GM21786 (cell line): ENCODE results near the gene LETM1.

ENCODE experiments used
- ATAC-seq: cut with Tn5 transposase; IDR thresholded peaks from one replicate; pipeline ENCODE4 v1.9.1; 2021; ENCODE audit not compliant: unreplicated experiment

The LETM1 gene

GRCh38 chr4:1830234-1830633, 25.7 kb downstream of the LETM1 start:
- ATAC-seq: no peak

DNA sequence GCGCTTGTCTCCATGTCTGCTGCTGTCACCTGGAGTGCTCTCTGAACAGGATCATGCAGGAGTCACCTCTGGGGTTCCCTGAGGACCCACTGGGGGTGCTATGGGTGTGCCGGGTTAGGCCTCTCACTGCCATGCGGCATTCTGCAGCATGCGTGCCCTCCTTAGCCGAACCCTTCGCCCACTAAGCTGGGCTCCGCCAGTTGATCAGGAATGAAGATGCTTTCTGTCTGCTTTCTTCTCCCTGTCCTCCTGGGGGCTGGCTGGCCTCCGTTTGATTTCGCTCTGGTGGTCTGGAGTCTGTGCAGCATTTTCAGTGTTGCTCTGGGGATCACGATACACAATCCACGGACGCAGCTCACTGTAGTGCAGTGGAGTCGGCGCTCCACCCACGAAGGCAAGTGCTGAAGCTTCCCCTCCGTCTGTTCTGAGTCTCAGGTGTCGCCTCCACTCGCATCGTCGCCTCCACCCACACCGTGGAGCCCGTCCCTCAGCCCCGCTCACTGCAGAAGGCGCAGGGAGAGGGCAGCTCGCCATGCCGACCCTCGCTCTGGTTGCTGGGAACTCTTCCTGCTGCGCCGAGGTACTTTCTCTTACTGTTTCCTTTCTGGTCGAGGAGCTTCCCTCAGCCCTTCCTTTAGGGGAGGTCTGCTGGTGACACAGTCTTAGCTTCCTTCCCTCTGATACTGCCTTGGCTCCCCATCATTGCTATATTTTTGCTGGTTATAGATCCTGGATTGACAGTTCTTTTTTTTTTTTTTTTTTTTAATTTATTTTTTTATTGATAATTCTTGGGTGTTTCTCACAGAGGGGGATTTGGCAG, 29.2 kb downstream of the LETM1 start:
- ATAC-seq: no peak

DNA sequence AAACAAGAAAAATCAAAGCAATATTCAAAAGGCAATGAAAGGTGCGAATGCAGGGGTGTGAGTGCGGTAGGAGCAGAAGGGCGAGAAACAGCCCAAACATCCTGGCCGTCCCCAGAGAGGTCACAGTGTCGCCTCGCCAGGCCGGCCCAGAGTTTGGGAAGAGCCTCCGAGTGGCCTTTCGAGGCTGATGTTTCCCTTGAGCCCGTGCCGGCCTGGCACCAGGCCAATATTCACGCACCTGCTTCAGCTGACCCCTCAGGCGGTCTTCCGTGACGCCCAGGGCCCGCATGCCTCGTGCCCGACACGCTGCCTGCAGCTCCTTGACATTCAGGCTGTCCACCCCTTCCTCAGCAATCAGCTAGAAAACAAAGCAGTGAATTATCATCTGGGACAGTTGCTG, 30.6 kb downstream of the LETM1 start:
- ATAC-seq: no peak

- no peak for ATAC-seq
These were observed 31.2 kb downstream of the LETM1 start for GRCh38 chr4:1824746-1825145.

- no peak for ATAC-seq
These were observed 32.4 kb downstream of the LETM1 start for GRCh38 chr4:1823545-1823932.

- ATAC-seq: no peak
These were observed 33.1 kb downstream of the LETM1 start for GRCh38 chr4:1822568-1823544.

DNA sequence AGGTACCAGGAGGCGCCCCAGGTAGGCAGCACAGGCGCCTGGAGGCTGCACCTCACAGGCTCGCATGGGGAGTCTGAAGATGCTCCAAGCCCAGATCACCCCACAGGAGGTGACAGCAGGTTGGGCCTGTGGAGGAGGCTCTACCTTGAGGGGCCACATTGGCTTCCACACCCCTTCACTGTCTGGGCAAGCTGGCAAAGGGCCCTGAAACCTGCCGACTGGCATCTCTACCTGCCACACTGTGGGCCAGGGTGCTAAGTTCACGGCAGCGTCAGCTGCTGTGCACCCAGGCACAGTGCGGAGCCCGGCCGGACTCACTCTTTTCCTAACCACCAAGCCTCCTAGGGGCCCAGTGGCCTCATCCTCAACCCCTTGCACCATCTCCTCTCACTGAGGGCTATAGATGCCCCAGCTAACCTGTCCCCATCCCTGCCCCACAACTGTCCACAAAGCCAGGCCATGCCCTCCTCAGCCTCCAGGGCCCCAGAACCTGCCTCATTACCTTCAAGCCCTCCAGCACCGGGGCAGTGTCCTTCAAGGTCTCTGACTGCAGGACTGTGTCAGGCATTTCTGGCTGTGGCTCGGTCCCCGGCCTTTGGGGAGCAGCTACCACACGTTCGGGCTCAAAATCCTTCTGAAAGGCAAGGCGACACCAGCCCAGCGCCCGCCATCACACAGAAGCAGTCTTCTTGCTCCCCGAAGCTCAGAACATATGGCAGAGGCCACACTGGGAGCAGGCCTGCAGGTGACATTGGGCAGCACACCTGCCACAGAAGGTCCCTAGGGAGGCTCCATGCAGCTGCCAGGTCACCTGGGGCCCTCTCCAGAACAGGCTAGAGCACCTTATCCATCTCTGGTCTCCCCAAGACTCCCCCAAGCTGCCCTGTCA, 34.0 kb downstream of the LETM1 start:
- no peak for ATAC-seq

DNA sequence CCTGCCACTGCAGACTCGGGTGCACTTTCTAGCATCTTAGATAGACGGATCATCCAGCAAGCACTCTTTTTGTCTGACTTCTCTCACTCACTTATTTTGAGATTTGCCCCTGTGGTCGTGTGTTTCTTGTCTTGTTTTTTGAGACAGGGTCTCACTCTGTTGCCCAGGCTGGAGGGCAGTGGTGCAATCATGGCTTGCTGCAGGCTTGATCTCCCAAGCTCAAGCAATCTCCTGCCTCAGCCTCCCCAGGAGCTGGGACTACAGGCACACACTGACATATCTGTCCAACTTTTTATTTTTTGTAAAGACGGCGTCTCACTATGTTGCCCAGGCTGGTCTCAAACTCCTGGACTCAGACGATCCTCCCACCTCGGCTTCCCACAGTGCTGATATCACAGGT, 36.1 kb downstream of the LETM1 start:
- ATAC-seq: no peak

DNA sequence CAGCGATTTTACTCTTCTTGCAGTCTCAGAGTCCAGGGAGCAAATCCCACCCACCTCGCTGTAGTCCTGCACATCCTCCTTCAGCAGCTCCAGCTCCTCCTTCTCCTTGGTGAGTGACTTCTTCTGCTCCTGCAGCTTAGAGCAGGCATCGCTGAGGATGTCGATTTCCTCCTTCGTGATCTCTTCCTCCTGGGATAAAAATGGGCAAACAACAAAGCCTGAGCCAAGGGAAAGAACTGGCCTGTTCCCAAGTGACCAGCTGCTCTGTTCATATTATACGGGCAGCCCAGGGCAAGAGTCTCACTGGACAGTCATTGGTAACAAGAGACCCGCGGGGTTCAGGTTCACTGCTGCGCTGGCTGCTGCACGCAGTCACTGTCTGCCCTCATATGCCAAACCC, 36.7 kb downstream of the LETM1 start:
- no peak for ATAC-seq

GRCh38 chr4:1815997-1816860, 39.7 kb downstream of the LETM1 start:
- no peak for ATAC-seq

- no peak for ATAC-seq
These were observed 40.6 kb downstream of the LETM1 start for GRCh38 chr4:1815096-1815996.

- no peak for ATAC-seq
These were observed 41.5 kb downstream of the LETM1 start for GRCh38 chr4:1814453-1814852.

- ATAC-seq: no peak
These were observed 42.0 kb downstream of the LETM1 start for GRCh38 chr4:1813915-1814314.

DNA sequence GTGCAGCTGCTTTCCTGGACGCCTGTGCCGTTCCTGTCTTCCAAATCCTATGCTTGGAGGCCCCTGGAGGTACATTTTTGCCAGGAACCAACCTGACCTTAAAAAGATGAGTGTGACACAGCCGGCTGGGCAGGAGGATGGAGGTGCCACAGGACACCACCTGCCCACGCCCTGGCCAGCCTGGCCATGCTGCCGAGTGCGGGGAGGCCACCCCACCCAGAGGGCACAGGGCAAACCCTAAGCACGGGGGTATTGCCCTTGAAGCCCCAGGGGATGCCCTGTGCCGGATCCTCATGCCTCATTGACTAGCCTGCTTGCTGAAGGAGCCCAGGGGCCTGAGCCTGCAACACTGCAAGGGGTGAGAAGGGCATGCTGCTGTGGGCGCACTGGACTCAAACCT, 42.7 kb downstream of the LETM1 start:
- ATAC-seq: no peak

- no peak for ATAC-seq
These were observed 43.2 kb downstream of the LETM1 start for GRCh38 chr4:1812720-1813119.

GRCh38 chr4:1810765-1811164, 45.2 kb downstream of the LETM1 start:
- no peak for ATAC-seq

GRCh38 chr4:1809754-1810502, 46.0 kb downstream of the LETM1 start:
- no peak for ATAC-seq
